HCT116 (cell line): Measurements from ENCODE around the gene ACER3. TPM values are rescaled to one million over a fixed set of nuclear protein-coding genes. Genes with fewer than 3 reads are reported as not detected.

Source experiments
- ATAC-seq: fragments of 200-7000 bp; cut with Tn5 transposase; 2 replicates; pipeline ENCODE4 v1.9.1; 2020; ENCODE audit warnings: mild to moderate bottlenecking, moderate library complexity
- BruUV-seq: library from RNA; stranded (reverse); fragments of 400-500 nt; replicated peaks from 2 replicates; lab custom pipeline; 2021; lab: Mats Ljungman, UMichigan
- CTCF ChIA-PET: fragments of 300-600 bp; sonication (Branson Sonifier 250); formaldehyde crosslinking; loops from one replicate; lab custom pipeline; 2021; ENCODE audit warnings: antibody characterized with exemption; lab: Charles Lee
- POLR2A ChIA-PET: fragments of 300-600, 350-600 bp; sonication (Branson Sonifier 250); formaldehyde crosslinking; loops from one replicate; lab custom pipeline; 2021; ENCODE audit warnings: antibody characterized with exemption; lab: Charles Lee
- RAD21 ChIA-PET, 2 experiments: fragments of 300-600 bp; sonication (Branson Sonifier 250); formaldehyde crosslinking; loops; one replicate each; lab custom pipeline; 2023; ENCODE audit warnings: low total read pairs in 2 of 2; ENCODE audit not compliant: uncharacterized antibody in 2 of 2, unreplicated experiment in 2 of 2, low non-redundant PET in 1 of 2; lab: Charles Lee
- DNase-seq: peaks from one replicate; pipeline ENCODE4 v3.0.0-alpha.2; 2010; ENCODE audit warnings: low read depth, low spot score
- H2AFZ ChIP-seq: fragments of 200-600 bp; shearing (Covaris generic), sonication (generic); 2 replicates; pipeline ENCODE4 v1.6.1; 2017; ENCODE audit warnings: low read depth, mixed run types, mixed read lengths, antibody characterized with exemption, low read length; ENCODE audit not compliant: poor library complexity, severe bottlenecking
- H3K27ac ChIP-seq: 2 replicates; pipeline ENCODE4 v1.5.1; 2012; ENCODE audit warnings: low read depth, low read length
- H3K27me3 ChIP-seq: fragments of 200-600 bp; sonication (generic); 2 replicates; pipeline ENCODE4 v1.6.1; 2016; ENCODE audit warnings: mixed run types, low read length, mixed read lengths; ENCODE audit not compliant: insufficient read depth
- H3K36me3 ChIP-seq, 2 experiments: fragments of 200-500 bp in 1 of 2; fragments of 200-600 bp in 1 of 2; sonication (Bioruptor generic) in 1 of 2; sonication (generic) in 1 of 2; 2 replicates each; pipeline versions ENCODE4 v1.5.1 to v1.6.1; 2014 to 2016; ENCODE audit warnings: low read length in 2 of 2, inconsistent platforms in 1 of 2, mixed read lengths in 1 of 2, mixed run types in 1 of 2; ENCODE audit not compliant: insufficient read depth in 2 of 2, control insufficient read depth in 1 of 2
- H3K4me1 ChIP-seq, 2 experiments: fragments of 200-600 bp in 1 of 2; sonication (generic) in 1 of 2; 2 replicates each; pipeline versions ENCODE4 v1.5.1 to v1.6.1; 2012 to 2017; ENCODE audit warnings: low read length in 2 of 2, inconsistent platforms in 1 of 2, mild to moderate bottlenecking in 1 of 2, mixed read lengths in 1 of 2, mixed run types in 1 of 2, moderate library complexity in 1 of 2; ENCODE audit not compliant: insufficient read depth in 2 of 2, control insufficient read depth in 1 of 2
- H3K4me2 ChIP-seq: fragments of 200-600 bp; sonication (generic); 2 replicates; pipeline ENCODE4 v1.6.1; 2017; ENCODE audit warnings: mixed run types, low read length, mixed read lengths
- H3K4me3 ChIP-seq, 2 experiments: fragments of 200-600 bp in 1 of 2; sonication (generic) in 1 of 2; replicated peaks in 1 of 2; 2 replicates each; pipeline ENCODE4 v1.5.1; 2011 to 2016; ENCODE audit warnings: low read length in 2 of 2, control low read depth in 1 of 2, low read depth in 1 of 2, mild to moderate bottlenecking in 1 of 2, mixed read lengths in 1 of 2, mixed run types in 1 of 2
- H3K79me2 ChIP-seq: fragments of 200-600 bp; sonication (generic); 2 replicates; pipeline ENCODE4 v1.6.1; 2017; ENCODE audit warnings: mild to moderate bottlenecking, mixed run types, low read length, moderate library complexity, mixed read lengths; ENCODE audit not compliant: insufficient read depth
- H3K9ac ChIP-seq: fragments of 200-600 bp; sonication (generic); 2 replicates; pipeline ENCODE4 v1.6.1; 2016; ENCODE audit warnings: low read length, mixed read lengths
- H3K9me2 ChIP-seq: fragments of 200-600 bp; sonication (generic), shearing (Covaris generic); 2 replicates; pipeline ENCODE4 v1.6.1; 2017; ENCODE audit warnings: mixed run types, mild to moderate bottlenecking, moderate library complexity; ENCODE audit not compliant: insufficient read depth
- H3K9me3 ChIP-seq, 2 experiments: fragments of 200-500 bp in 1 of 2; fragments of 200-600 bp in 1 of 2; sonication (Bioruptor generic) in 1 of 2; sonication (generic) in 1 of 2; 2 replicates each; pipeline ENCODE4 v1.6.1; 2014 to 2017; ENCODE audit warnings: low read length in 2 of 2, mixed read lengths in 2 of 2, inconsistent platforms in 1 of 2, low read depth in 1 of 2, mild to moderate bottlenecking in 1 of 2, mixed run types in 1 of 2, moderate library complexity in 1 of 2; ENCODE audit not compliant: control insufficient read depth in 1 of 2, insufficient read depth in 1 of 2
- H4K20me1 ChIP-seq: fragments of 200-600 bp; sonication (generic), shearing (Covaris generic); 2 replicates; pipeline ENCODE4 v1.6.1; 2017; ENCODE audit warnings: mixed run types, mild to moderate bottlenecking, moderate library complexity; ENCODE audit not compliant: insufficient read depth
- ATF3 ChIP-seq: IDR thresholded peaks from 2 replicates; pipeline ENCODE4 v1.6.1; 2012
- CBX3 ChIP-seq: IDR thresholded peaks from 2 replicates; pipeline ENCODE4 v1.6.1; 2012; ENCODE audit warnings: low read depth
- CTCF ChIP-seq, 3 experiments: fragments of 200-600 bp in 1 of 3; sonication (generic) in 1 of 3; IDR thresholded peaks in 2 of 3; conservative IDR thresholded peaks in 1 of 3; 2 replicates each; pipeline ENCODE4 v1.5.1; 2012 to 2017; ENCODE audit warnings: low read depth in 2 of 3, low read length in 2 of 3, antibody characterized with exemption in 1 of 3, borderline replicate concordance in 1 of 3, control low read depth in 1 of 3, mild to moderate bottlenecking in 1 of 3, mixed read lengths in 1 of 3, mixed run types in 1 of 3, moderate library complexity in 1 of 3; ENCODE audit not compliant: insufficient read depth in 1 of 3
- EGR1 ChIP-seq: IDR thresholded peaks from 2 replicates; pipeline ENCODE4 v1.6.1; 2012; ENCODE audit warnings: low read depth
- ELF1 ChIP-seq: IDR thresholded peaks from 2 replicates; pipeline ENCODE4 v1.6.1; 2012; ENCODE audit warnings: low read depth, borderline replicate concordance
- EZH2phosphoT487 ChIP-seq: fragments of 200-600 bp; IDR thresholded peaks from 2 replicates; pipeline ENCODE4 v1.6.1; 2018; ENCODE audit warnings: antibody characterized with exemption, borderline replicate concordance
- FOSL1 ChIP-seq: IDR thresholded peaks from 2 replicates; pipeline ENCODE4 v1.6.1; 2012; ENCODE audit warnings: low read depth
- MAX ChIP-seq: IDR thresholded peaks from 2 replicates; pipeline ENCODE4 v1.6.1; 2012
- POLR2A ChIP-seq: IDR thresholded peaks from 2 replicates; pipeline ENCODE4 v1.7.0; 2011; ENCODE audit warnings: borderline replicate concordance; ENCODE audit not compliant: insufficient read depth, insufficient read length; ENCODE audit errors: extremely low read depth
- POLR2AphosphoS5 ChIP-seq: IDR thresholded peaks from 2 replicates; pipeline ENCODE4 v1.6.1; 2011; ENCODE audit warnings: mild to moderate bottlenecking, low read depth, low read length, moderate library complexity
- SIN3A ChIP-seq: IDR thresholded peaks from 2 replicates; pipeline ENCODE4 v1.6.1; 2012; ENCODE audit warnings: low read depth
- SP1 ChIP-seq: IDR thresholded peaks from 2 replicates; pipeline ENCODE4 v1.6.1; 2012; ENCODE audit warnings: low read depth
- SRF ChIP-seq: IDR thresholded peaks from 2 replicates; pipeline ENCODE4 v1.6.1; 2012; ENCODE audit warnings: low read depth
- YY1 ChIP-seq: IDR thresholded peaks from 2 replicates; pipeline ENCODE4 v1.6.1; 2011; ENCODE audit warnings: low read length, low read depth, moderate library complexity, mild to moderate bottlenecking; ENCODE audit not compliant: insufficient replicate concordance; ENCODE audit errors: extremely low read depth
- ZBTB33 ChIP-seq: IDR thresholded peaks from 2 replicates; pipeline ENCODE4 v1.6.1; 2011; ENCODE audit warnings: mild to moderate bottlenecking, low read length, moderate library complexity; ENCODE audit not compliant: insufficient replicate concordance; ENCODE audit errors: extremely low read depth
- ZNF274 ChIP-seq: fragments of 200-500 bp; sonication (Bioruptor generic); IDR thresholded peaks from 2 replicates; pipeline ENCODE4 v1.6.1; 2014; ENCODE audit warnings: mild to moderate bottlenecking, low read depth, low read length, inconsistent platforms
- intact Hi-C: fragments of 100-400 bp; cut with micrococcal nuclease; formaldehyde crosslinking; loops from 2 replicates; pipeline ENCODE4 v1.10.0; 2022
- total RNA-seq: library from RNA; stranded (reverse); gene quantifications from one replicate; pipeline ENCODE4 v1.2.1, GENCODE V29; 2021; ENCODE audit not compliant: unreplicated experiment

The ACER3 gene
- total RNA-seq, 1 experiment from 2014 or later = 19.1 TPM

GRCh38 chr11:77055101-77055561 lies 194.4 kb downstream of the ACER3 start:
- no peaks in the 10 kb centered on the region for H3K79me2 ChIP-seq
- no peak overlapping the region for H3K4me2 ChIP-seq
- no peak overlapping the region for H3K9ac ChIP-seq
- no peak for TF ChIP-seq YY1
- TF ChIP-seq EZH2phosphoT487 = no peak
- no peak for TF ChIP-seq ZBTB33
- TF ChIP-seq FOSL1 = no peak
- no peak for TF ChIP-seq ELF1
- no peak for TF ChIP-seq ZNF274
- no peak for TF ChIP-seq CBX3
- no peak for TF ChIP-seq SIN3A
- no peak for TF ChIP-seq ATF3
- TF ChIP-seq SRF = no peak
- no peak for TF ChIP-seq POLR2AphosphoS5
- TF ChIP-seq POLR2A = no peak
- TF ChIP-seq CTCF (IDR thresholded peaks at IDR 0.05 in 2 of 3, conservative IDR thresholded peaks at IDR 0.05 in 1 of 3; ENCODE audit: borderline replicate concordance in 1 of 3, insufficient read depth in 1 of 3, low read depth in 2 of 3, low read length in 2 of 3) = no peak
- no peak for TF ChIP-seq SP1
- TF ChIP-seq EGR1 = no peak
- TF ChIP-seq MAX = no peak
- no peaks in the 10 kb centered on the region for H3K9me2 ChIP-seq
- ChIA-PET RAD21 (no interaction called here), POLR2A (no interaction called here), CTCF (no interaction called here)
- no peak for DNase-seq
- no peak overlapping the region for H2AFZ ChIP-seq
- intact Hi-C loops = no loop called here
- no peaks in the 10 kb centered on the region for H3K27me3 ChIP-seq
- ATAC-seq = no peak
- H3K36me3 ChIP-seq = no peaks in the 10 kb centered on the region
- H3K4me1 ChIP-seq = no peaks in the 10 kb centered on the region
- H4K20me1 ChIP-seq = no peaks in the 10 kb centered on the region
- H3K9me3 ChIP-seq = peaks cover 0 to 13% of the 10 kb centered on the region in 2 experiments; a peak in 2 of 4 replicates
- no peak overlapping the region for H3K4me3 ChIP-seq
- H3K27ac ChIP-seq = no peak overlapping the region
- BruUV-seq = no TSS peak
